Upper lobe of left lung (tissue), 4 donors: ENCODE results near the gene TCF12.

Experiments
- POLR2AphosphoS5 ChIP-seq, 2 donors: sonication (generic); formaldehyde crosslinking; IDR thresholded peaks; one replicate each; pipeline ENCODE4 v1.5.1; 2017; ENCODE audit warnings: antibody characterized with exemption in 2 of 2
- TF ChIP-seq, protein P1 (sequence below), 6 experiments: fragments of 450-650 bp in 4 of 6; fragments of 200-600 bp in 2 of 6; sonication (generic) in 2 of 6; IDR thresholded peaks; one replicate each; pipeline ENCODE4 v1.5.1; 2016 to 2019; ENCODE audit warnings: antibody characterized with exemption in 6 of 6

DNA sequence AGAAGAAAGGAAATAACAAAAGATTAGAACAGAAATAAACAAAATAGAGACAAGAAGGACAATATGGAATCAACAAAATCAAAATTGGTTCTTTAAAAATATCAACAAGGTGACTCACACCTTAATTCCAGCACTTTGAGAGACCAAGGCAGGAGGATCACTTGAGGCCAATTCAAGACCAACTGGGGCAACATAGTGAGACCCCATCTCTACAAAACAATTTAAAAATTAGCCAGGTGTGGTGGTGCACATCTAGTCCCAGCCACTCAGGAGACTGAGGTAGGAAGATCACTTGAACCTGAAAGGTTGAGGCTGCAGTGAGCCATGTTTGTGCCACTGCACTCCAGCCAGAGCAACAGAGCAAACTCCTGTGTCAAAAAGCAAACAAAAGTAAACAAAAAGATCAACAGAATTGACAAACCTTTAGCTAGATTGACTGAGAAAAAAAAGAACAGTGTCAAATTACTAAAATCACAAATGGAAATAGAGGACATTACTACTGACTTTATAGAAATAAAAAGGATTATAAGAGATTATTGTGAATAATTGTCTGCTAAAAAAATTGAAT lies 267.1 kb downstream of the TCF12 start:
- TF ChIP-seq POLR2AphosphoS5 (IDR thresholded peaks at IDR 0.05), result no peak
- TF ChIP-seq, protein P1, sequence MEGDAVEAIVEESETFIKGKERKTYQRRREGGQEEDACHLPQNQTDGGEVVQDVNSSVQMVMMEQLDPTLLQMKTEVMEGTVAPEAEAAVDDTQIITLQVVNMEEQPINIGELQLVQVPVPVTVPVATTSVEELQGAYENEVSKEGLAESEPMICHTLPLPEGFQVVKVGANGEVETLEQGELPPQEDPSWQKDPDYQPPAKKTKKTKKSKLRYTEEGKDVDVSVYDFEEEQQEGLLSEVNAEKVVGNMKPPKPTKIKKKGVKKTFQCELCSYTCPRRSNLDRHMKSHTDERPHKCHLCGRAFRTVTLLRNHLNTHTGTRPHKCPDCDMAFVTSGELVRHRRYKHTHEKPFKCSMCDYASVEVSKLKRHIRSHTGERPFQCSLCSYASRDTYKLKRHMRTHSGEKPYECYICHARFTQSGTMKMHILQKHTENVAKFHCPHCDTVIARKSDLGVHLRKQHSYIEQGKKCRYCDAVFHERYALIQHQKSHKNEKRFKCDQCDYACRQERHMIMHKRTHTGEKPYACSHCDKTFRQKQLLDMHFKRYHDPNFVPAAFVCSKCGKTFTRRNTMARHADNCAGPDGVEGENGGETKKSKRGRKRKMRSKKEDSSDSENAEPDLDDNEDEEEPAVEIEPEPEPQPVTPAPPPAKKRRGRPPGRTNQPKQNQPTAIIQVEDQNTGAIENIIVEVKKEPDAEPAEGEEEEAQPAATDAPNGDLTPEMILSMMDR (IDR thresholded peaks at IDR 0.05), result no peak
